ENCODE data around the gene ASAH2. TPM values are rescaled to one million over a fixed set of nuclear protein-coding genes. Genes with fewer than 3 reads are reported as not detected.

The ASAH2 gene
- total RNA-seq, 1 experiment from 2014 or later = 7.4 TPM

GRCh38 chr10:50211670-50212069 is 39.6 kb downstream of the ASAH2 start:
- Mint-ChIP-seq H3K4me1 (ENCODE audit: insufficient read depth, unreplicated experiment) (no peaks in the 10 kb centered on the region), H3K4me3 (ENCODE audit: unreplicated experiment) (no peak overlapping the region), H3K36me3 (ENCODE audit: insufficient read depth, unreplicated experiment) (no peaks in the 10 kb centered on the region), H3K9me3 (ENCODE audit: unreplicated experiment) (no peaks in the 10 kb centered on the region), H3K27ac (ENCODE audit: low read depth, unreplicated experiment) (no peak overlapping the region), H3K27me3 (ENCODE audit: insufficient read depth, unreplicated experiment) (peaks cover 45% of the 10 kb centered on the region)
- TF ChIP-seq CTCF (IDR thresholded peaks at IDR 0.05; ENCODE audit: unreplicated experiment) = no peak
- ChIA-PET CTCF (interaction anchor here (0.9 to 1.8 kb wide), 2 partner anchors 11 to 12 kb away, joined by 3 to 16 read pairs; no protein-coding TSS in a partner anchor), POLR2A (no interaction called here)
- intact Hi-C loops (cut with micrococcal nuclease) = no loop called here
- no peak for DNase-seq (ENCODE audit: unreplicated experiment)
- BruUV-seq (replicated peaks) = no TSS peak

GRCh38 chr10:50210876-50211275 is 40.4 kb downstream of the ASAH2 start:
- CTCF ChIA-PET = interaction anchor here (1.8 kb wide), 1 partner anchor 13 kb away, joined by 16 read pairs; no protein-coding TSS in a partner anchor

More at GRCh38 chr10:50210876-50211275, 40.4 kb downstream of the ASAH2 start:
- Mint-ChIP-seq H3K36me3 (ENCODE audit: insufficient read depth, unreplicated experiment) (no peaks in the 10 kb centered on the region), H3K9me3 (ENCODE audit: unreplicated experiment) (no peaks in the 10 kb centered on the region), H3K27me3 (ENCODE audit: insufficient read depth, unreplicated experiment) (peaks cover 53% of the 10 kb centered on the region), H3K4me3 (ENCODE audit: unreplicated experiment) (no peak overlapping the region), H3K4me1 (ENCODE audit: insufficient read depth, unreplicated experiment) (no peaks in the 10 kb centered on the region), H3K27ac (ENCODE audit: low read depth, unreplicated experiment) (no peak overlapping the region)
- no peak for TF ChIP-seq CTCF (IDR thresholded peaks at IDR 0.05; ENCODE audit: unreplicated experiment)
- intact Hi-C loops (cut with micrococcal nuclease) = no loop called here
- POLR2A ChIA-PET = no interaction called here
- no TSS peak for BruUV-seq (replicated peaks)
- no peak for DNase-seq (ENCODE audit: unreplicated experiment)

Other genes starting within 250 kb of the ASAH2 start
- 19.3 and 28.0 TPM in 2 replicates for gene WASHC2A, start 183.6 kb downstream of the ASAH2 start, total RNA-seq (2022)